ENCODE results near the gene NECTIN2.
"Not testable (repeated sequence)": the region's sequence is repeated elsewhere in the genome, so short reads cannot be mapped to it uniquely, and the experiment has no call there.

The NECTIN2 gene

DNA sequence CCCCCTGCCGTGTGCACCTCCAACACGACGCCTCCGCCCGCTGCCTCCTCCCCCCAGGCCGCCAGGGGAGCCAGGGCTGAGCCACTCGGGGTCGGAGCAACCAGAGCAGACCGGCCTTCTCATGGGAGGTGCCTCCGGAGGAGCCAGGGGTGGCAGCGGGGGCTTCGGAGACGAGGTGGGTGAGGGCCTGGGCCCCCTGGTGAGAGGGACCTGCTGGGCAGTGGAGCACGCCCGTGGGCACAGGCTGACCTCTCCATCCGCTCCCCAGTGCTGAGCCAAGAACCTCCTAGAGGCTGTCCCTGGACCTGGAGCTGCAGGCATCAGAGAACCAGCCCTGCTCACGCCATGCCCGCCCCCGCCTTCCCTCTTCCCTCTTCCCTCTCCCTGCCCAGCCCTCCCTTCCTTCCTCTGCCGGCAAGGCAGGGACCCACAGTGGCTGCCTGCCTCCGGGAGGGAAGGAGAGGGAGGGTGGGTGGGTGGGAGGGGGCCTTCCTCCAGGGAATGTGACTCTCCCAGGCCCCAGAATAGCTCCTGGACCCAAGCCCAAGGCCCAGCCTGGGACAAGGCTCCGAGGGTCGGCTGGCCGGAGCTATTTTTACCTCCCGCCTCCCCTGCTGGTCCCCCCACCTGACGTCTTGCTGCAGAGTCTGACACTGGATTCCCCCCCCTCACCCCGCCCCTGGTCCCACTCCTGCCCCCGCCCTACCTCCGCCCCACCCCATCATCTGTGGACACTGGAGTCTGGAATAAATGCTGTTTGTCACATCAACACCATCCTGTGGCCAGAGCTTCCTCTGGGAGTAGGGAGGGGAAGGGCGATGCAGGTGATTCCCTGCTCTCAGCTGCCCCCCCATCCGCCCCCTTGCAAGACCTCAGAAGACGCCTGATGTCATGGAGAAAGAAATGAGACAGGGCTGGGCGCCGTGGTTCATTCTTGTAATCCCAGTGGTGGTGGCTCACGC lies 25.2 kb upstream of the NECTIN2 start:
- no peaks in the 10 kb centered on the region for H3K4me1 ChIP-seq
- no peaks in the 10 kb centered on the region; the same call in 1 of the 2 replicates for H3K27me3 ChIP-seq
- no peak for DNase-seq
- no peaks in the 10 kb centered on the region for H3K9me3 ChIP-seq
- H3K36me3 ChIP-seq, result no peaks in the 10 kb centered on the region
- H3K4me3 ChIP-seq (ENCODE audit: low read depth, low read length), result no peak overlapping the region
- TF ChIP-seq, protein P1, sequence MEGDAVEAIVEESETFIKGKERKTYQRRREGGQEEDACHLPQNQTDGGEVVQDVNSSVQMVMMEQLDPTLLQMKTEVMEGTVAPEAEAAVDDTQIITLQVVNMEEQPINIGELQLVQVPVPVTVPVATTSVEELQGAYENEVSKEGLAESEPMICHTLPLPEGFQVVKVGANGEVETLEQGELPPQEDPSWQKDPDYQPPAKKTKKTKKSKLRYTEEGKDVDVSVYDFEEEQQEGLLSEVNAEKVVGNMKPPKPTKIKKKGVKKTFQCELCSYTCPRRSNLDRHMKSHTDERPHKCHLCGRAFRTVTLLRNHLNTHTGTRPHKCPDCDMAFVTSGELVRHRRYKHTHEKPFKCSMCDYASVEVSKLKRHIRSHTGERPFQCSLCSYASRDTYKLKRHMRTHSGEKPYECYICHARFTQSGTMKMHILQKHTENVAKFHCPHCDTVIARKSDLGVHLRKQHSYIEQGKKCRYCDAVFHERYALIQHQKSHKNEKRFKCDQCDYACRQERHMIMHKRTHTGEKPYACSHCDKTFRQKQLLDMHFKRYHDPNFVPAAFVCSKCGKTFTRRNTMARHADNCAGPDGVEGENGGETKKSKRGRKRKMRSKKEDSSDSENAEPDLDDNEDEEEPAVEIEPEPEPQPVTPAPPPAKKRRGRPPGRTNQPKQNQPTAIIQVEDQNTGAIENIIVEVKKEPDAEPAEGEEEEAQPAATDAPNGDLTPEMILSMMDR (IDR thresholded peaks at IDR 0.05; ENCODE audit: low read depth, low read length), result no peak

DNA sequence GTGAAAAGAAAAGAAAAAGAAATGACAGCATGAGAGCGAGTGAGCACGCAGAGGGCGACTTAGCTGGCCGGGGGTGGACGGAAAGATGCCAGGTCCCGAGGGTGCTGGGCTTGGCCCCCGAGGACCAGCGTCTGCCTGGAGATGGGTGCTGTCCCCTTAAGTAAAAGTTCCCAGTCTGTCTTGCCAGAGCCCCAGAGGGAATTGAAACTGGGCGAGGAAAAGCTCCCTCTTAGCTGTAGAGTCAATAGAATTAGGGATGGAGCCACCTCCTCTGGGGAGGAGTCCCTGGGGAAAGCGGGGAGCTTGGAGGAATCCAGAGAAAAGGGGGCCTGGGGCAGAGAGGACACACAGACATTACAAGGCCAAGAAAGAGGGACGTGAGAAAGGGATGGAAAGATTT lies 23.9 kb upstream of the NECTIN2 start:
- no peak overlapping the region for H3K4me3 ChIP-seq (ENCODE audit: low read depth, low read length)
- DNase-seq, result no peak
- TF ChIP-seq, protein P1 (IDR thresholded peaks at IDR 0.05; ENCODE audit: low read depth, low read length), result no peak
- H3K9me3 ChIP-seq, result no peaks in the 10 kb centered on the region
- H3K4me1 ChIP-seq, result no peaks in the 10 kb centered on the region
- H3K36me3 ChIP-seq, result no peaks in the 10 kb centered on the region
- H3K27me3 ChIP-seq, result peaks cover 4% of the 10 kb centered on the region

DNA sequence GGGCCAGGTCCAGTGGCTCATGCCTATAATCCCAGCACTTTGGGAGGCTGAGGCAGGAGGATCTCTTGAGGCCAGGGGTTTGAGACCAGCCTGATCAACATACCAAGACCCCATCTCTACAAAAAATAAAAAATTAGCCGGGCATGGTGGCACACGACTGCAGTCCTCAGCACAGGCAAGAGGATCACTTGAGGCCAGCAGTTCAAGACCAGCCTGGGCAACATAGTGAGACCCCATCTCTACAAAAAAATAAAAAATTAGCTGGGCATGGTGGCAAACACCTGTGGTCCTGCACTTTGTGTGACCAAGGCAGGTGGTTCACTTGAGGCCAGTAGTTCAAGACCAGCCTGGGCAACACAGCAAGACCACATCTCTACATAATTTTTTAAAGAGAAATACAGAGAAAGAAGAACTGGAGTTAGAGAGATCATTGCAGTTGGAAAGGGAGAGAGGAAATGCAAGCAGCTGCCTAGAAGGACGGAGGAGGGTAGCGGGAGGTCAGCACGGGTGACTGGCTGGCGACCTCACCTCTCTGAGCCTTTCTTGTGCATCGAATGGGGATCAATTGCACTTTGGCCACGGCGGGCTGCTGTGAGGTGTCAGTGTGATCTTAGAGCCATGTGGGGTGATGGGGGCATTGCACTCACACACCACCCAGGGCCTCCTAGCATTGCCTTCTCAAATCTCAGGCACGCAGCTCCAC lies 23.3 kb upstream of the NECTIN2 start:
- Histone ChIP-seq H3K27me3 (peaks cover 4% of the 10 kb centered on the region), H3K4me3 (ENCODE audit: low read depth, low read length) (no peak overlapping the region), H3K9me3 (no peaks in the 10 kb centered on the region), H3K4me1 (no peaks in the 10 kb centered on the region), H3K36me3 (no peaks in the 10 kb centered on the region)
- DNase-seq, result no peak
- TF ChIP-seq, protein P1 (IDR thresholded peaks at IDR 0.05; ENCODE audit: low read depth, low read length), result no peak

DNA sequence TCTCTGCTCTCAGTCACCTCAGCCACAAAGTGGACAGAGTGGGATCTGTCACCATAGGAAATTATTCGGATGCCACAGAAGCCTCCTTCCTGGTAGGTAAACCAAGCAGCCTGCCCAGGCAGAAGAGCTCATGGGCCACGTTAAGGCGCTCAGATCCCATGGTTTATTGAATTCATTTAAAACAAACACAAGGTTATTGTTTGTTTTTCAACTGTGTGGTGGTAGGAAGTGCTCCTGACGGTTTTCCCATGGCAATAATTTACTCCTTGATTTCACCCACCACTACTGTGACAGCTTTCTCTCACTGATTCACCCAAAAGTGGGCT lies 22.8 kb upstream of the NECTIN2 start:
- H3K27me3 ChIP-seq, result peaks cover 4% of the 10 kb centered on the region
- DNase-seq, result no peak
- TF ChIP-seq, protein P1 (IDR thresholded peaks at IDR 0.05; ENCODE audit: low read depth, low read length), result no peak
- H3K4me3 ChIP-seq (ENCODE audit: low read depth, low read length), result no peak overlapping the region
- no peaks in the 10 kb centered on the region for H3K36me3 ChIP-seq
- H3K9me3 ChIP-seq, result no peaks in the 10 kb centered on the region
- no peaks in the 10 kb centered on the region for H3K4me1 ChIP-seq

DNA sequence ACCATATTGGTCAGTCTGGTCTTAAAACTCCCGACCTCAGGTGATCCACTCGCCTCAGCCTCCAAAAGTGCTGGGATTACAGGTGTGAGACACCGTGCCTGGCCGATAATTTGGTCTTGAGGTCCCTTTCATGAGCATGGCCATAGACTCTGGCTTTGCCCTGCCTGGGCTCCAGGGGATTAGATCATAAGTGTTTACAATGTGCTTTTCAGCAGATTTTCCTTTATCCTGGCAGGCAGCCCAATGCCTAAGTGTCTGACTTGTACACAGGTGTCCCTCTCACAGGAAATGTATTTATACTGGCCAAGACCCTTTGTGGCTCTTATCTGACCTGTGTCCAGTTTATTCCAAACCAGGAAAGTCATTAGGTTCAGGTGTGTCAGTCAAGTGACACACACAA lies 21.3 kb upstream of the NECTIN2 start:
- no peak for DNase-seq
- H3K4me3 ChIP-seq (ENCODE audit: low read depth, low read length), result no peak overlapping the region
- no peaks in the 10 kb centered on the region for H3K36me3 ChIP-seq
- H3K9me3 ChIP-seq, result no peaks in the 10 kb centered on the region
- no peaks in the 10 kb centered on the region for H3K4me1 ChIP-seq
- TF ChIP-seq, protein P1 (IDR thresholded peaks at IDR 0.05; ENCODE audit: low read depth, low read length), result no peak
- peaks cover 4% of the 10 kb centered on the region for H3K27me3 ChIP-seq

DNA sequence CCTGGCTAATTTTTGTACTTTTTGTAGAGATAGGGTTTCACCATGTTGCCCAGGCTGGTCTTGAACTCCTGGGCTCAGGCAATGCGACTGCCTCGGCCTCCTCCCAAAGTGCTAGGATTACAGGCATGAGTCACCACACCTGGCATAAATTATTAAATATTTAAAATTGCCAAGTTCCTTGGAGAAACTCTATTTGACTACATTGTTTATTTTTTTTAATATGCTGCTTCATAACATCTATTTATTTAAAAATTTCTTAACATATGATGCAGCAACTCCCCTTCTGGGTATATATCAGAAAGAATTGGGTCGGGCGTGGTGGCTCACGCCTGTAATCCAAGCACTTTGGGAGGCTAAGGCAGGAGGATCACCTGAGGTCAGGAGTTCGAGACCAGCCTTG lies 13.2 kb upstream of the NECTIN2 start:
- H3K9me3 ChIP-seq; H3K36me3 ChIP-seq; H3K4me3 ChIP-seq (ENCODE audit: low read depth, low read length); H3K4me1 ChIP-seq; DNase-seq: not testable (repeated sequence)
- H3K27me3 ChIP-seq, result peaks cover 38% of the 10 kb centered on the region

DNA sequence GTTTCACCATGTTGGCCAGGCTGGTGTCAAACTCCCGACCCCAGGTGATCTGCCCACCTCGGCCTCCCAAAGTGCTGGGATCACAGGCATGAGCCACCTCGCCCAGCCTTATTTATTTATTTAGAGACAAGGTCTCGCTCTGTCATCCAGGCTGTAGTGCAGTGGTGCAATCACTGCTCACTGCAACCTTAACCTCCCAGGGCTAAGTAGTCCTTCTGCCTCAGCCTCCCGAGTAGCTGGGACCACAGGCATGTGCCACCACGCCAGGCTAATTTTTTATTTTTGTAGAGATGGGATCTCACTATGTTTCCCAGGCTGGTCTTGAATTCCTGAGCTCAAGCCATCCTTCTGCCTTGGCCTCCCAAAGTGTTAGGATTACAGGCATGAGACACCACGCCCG lies 11.7 kb upstream of the NECTIN2 start:
- DNase-seq; H3K4me1 ChIP-seq; H3K4me3 ChIP-seq (ENCODE audit: low read depth, low read length); H3K36me3 ChIP-seq; H3K9me3 ChIP-seq: not testable (repeated sequence)
- peaks cover 38% of the 10 kb centered on the region for H3K27me3 ChIP-seq

Measured in BE2C (cell line).